ENCODE data around the gene GLP2R. TPM values are rescaled to one million over a fixed set of nuclear protein-coding genes. Genes with fewer than 3 reads are reported as not detected.

GLP2R gene
- total RNA-seq, 1 experiment from 2014 or later: not detected

- no peaks in the 10 kb centered on the region; the same call in 1 of the 2 replicates for H3K27me3 Mint-ChIP-seq (ENCODE audit: low read depth)
- POLR2A ChIA-PET: no interaction called here
Observed at GRCh38 chr17:9905078-9905415, 79.3 kb downstream of the GLP2R start, which contains the start of gene RCVRN. Gene RCVRN (minus strand): TSS chr17:9905271. CDS start chr17:9905180, 91 bp downstream.

More at GRCh38 chr17:9905078-9905415, 79.3 kb downstream of the GLP2R start, which contains the start of gene RCVRN:
- no peak for ATAC-seq
- no peak for DNase-seq (ENCODE audit: low spot score)
- TF ChIP-seq ATF2 (CRISPR knock-in tag; IDR thresholded peaks at IDR 0.05; ENCODE audit: borderline replicate concordance, low read depth) (no peak), ZNF423 (CRISPR knock-in tag; IDR thresholded peaks at IDR 0.05) (no peak), SOX15 (CRISPR knock-in tag; IDR thresholded peaks at IDR 0.05) (no peak), NR1H2 (CRISPR knock-in tag; IDR thresholded peaks at IDR 0.05) (no peak), FOXP1 (CRISPR knock-in tag; IDR thresholded peaks at IDR 0.05; ENCODE audit: borderline replicate concordance) (no peak), MLX (CRISPR knock-in tag; IDR thresholded peaks at IDR 0.05) (no peak), NFYB (CRISPR knock-in tag; conservative IDR thresholded peaks at IDR 0.05; ENCODE audit: low read depth) (no peak), ZNF512 (CRISPR knock-in tag; IDR thresholded peaks at IDR 0.05; ENCODE audit: borderline replicate concordance) (no peak), TP53 (CRISPR knock-in tag; IDR thresholded peaks at IDR 0.05) (no peak), EMX1 (CRISPR knock-in tag; IDR thresholded peaks at IDR 0.05) (no peak), ESRRA (CRISPR knock-in tag; IDR thresholded peaks at IDR 0.05; ENCODE audit: borderline replicate concordance) (no peak), IRF1 (CRISPR knock-in tag; IDR thresholded peaks at IDR 0.05) (no peak), SMAD3 (CRISPR knock-in tag; IDR thresholded peaks at IDR 0.05; ENCODE audit: borderline replicate concordance) (no peak), USF1 (CRISPR knock-in tag; IDR thresholded peaks at IDR 0.05) (no peak), USF2 (CRISPR knock-in tag; IDR thresholded peaks at IDR 0.05) (no peak), CTCF (IDR thresholded peaks at IDR 0.05) (no peak), ZNF317 (CRISPR knock-in tag; IDR thresholded peaks at IDR 0.05; ENCODE audit: borderline replicate concordance, low read depth) (no peak), SMAD4 (CRISPR knock-in tag; IDR thresholded peaks at IDR 0.05) (no peak), PRRX2 (CRISPR knock-in tag; IDR thresholded peaks at IDR 0.05) (no peak)
- peaks cover 16% of the 10 kb centered on the region for H3K4me1 Mint-ChIP-seq
- no peak within 1 kb of the TSS for H3K4me3 Mint-ChIP-seq
- CTCF ChIA-PET: interaction anchor here (0.6 to 2.8 kb wide), 17 partner anchors 8 to 713 kb away, joined by 3 to 19 read pairs (median 3); no protein-coding TSS in a partner anchor
- no peaks in the 10 kb centered on the region for H3K36me3 Mint-ChIP-seq
- H3K27ac Mint-ChIP-seq: no peak within 1 kb of the TSS
- H3K9me3 Mint-ChIP-seq: no peaks in the 10 kb centered on the region
